Spinal cord (tissue), 10 donors: ENCODE measurements around the gene PPM1L. TPM values are rescaled to one million over a fixed set of nuclear protein-coding genes. Genes with fewer than 3 reads are reported as not detected.
A peak's percentile ranks its signal among the peaks of the same experiment; 100 is the strongest.

Experiments used
- DNase-seq, 6 donors: peaks; one replicate each; pipeline versions ENCODE4 v3.0.0 to v3.0.0-alpha.2; 2013 to 2015; ENCODE audit warnings: low spot score in 6 of 6, low read depth in 4 of 6
- H3K27ac ChIP-seq: one replicate; pipeline ENCODE4 v1.5.1; 2013; ENCODE audit warnings: low read depth, low read length, control low read depth
- H3K27me3 ChIP-seq: one replicate; pipeline ENCODE4 v1.6.1; 2013; ENCODE audit warnings: low read length; ENCODE audit not compliant: control insufficient read depth, insufficient read depth
- H3K36me3 ChIP-seq: one replicate; pipeline ENCODE4 v1.6.1; 2013; ENCODE audit warnings: low read length; ENCODE audit not compliant: control insufficient read depth, insufficient read depth
- H3K4me1 ChIP-seq: one replicate; pipeline ENCODE4 v1.6.1; 2013; ENCODE audit warnings: low read length; ENCODE audit not compliant: control insufficient read depth, insufficient read depth
- H3K4me3 ChIP-seq: one replicate; pipeline ENCODE4 v1.5.1; 2013; ENCODE audit warnings: low read depth, low read length, control low read depth
- H3K9me3 ChIP-seq: one replicate; pipeline ENCODE4 v1.6.1; 2013; ENCODE audit warnings: low read length; ENCODE audit not compliant: control insufficient read depth, insufficient read depth
- WGBS: methylation state at CpG from one replicate; pipeline ENCODE4 v1.1.5; 2013; ENCODE audit warnings: missing lambda C conversion rate; ENCODE audit not compliant: insufficient coverage; 5-methylcytosine and 5-hydroxymethylcytosine counted together
- polyA plus RNA-seq, 2 donors: library from polyadenylated mRNA; unstranded; fragments of 120-200 nt; gene quantifications; one replicate each; pipeline ENCODE4 v1.2.1, GENCODE V29; 2013; ENCODE audit not compliant: insufficient read length in 2 of 2
- total RNA-seq, 2 donors: library from RNA; depleted of rRNA in 1 of 2; stranded (reverse); fragments of 120-200 nt in 1 of 2; fragments of >200 nt in 1 of 2; gene quantifications; one replicate each; pipeline versions ENCODE4 v1.2.3 to v1.2.4, GENCODE V29; 2013 to 2014
- donor health status: healthy.

PPM1L gene
- total and polyA plus RNA-seq, 4 donors = 15.4 to 47.9 (median 24.5) TPM

DNA sequence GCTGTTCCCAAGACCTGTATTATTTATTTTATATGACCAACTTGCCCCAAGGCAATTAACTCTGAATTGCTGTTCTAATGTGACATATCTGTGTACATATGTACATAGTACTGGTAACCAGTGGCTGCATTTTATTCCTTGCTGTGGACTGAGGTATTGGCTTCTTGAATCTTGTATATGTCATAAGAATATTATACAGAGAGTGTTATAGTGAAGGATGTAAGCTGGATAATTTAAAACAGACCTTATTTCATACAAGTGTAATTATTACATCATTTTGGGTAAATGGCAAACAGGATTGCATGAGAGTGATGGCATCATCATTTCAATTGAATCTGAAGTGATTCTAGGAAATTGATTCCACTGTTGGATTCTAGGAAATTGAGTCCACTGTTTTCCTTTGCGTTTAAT lies 316.2 kb downstream of the PPM1L start:
- H3K27ac ChIP-seq = no peak overlapping the region
- H3K4me3 ChIP-seq = no peak overlapping the region
- no CpG with 5 or more reads among the region's 1 CpG for WGBS
- no peaks in the 10 kb centered on the region for H3K9me3 ChIP-seq
- peaks cover 7% of the 10 kb centered on the region for H3K4me1 ChIP-seq
- no peaks in the 10 kb centered on the region for H3K36me3 ChIP-seq
- no peak for DNase-seq
- H3K27me3 ChIP-seq = no peaks in the 10 kb centered on the region

DNA sequence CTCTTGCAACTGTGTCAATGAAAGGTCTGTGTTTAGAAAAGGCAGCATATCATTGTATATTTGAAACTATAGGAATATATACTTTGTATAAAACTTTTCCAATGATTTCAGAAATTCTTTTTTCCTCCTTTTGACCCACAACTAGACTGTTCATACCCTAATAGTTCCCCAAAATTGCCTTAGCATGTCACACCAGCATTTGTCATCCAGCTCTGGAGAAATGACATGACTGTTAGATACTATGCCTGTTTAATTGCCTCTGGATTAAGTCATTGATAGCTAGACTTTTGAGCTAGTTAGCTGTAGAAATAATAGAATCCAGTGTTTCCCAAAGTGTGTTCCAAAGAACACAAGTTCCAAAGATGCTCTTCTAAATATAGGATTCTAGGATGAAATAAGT lies 316.7 kb downstream of the PPM1L start:
- no peaks in the 10 kb centered on the region for H3K36me3 ChIP-seq

DNA sequence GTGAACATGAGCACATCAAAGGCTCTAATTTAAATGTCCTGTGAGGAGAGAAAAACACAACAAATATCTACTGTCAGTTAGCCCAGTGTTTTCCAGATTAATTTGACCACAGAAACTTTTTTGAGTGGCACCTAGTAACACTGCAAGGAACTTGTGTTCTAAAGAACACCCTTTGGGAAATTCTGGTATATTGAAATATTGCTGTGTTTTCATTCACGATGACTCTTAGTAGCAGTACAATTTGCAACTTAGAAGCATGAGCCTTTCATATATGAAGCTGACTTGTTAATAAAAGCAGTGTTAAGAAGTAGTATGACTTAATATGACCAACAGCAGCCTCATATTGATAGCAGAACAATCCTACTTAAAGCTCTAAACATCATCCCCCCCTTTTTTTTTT lies 317.1 kb downstream of the PPM1L start:
- peaks cover 7% of the 10 kb centered on the region for H3K4me1 ChIP-seq
- no CpG with 5 or more reads among the region's 1 CpG for WGBS
- no peak overlapping the region for H3K27ac ChIP-seq
- no peaks in the 10 kb centered on the region for H3K36me3 ChIP-seq
- H3K27me3 ChIP-seq = no peaks in the 10 kb centered on the region
- no peak overlapping the region for H3K4me3 ChIP-seq
- DNase-seq = no peak
- H3K9me3 ChIP-seq = no peaks in the 10 kb centered on the region

More for the DNA sequence above, 316.7 kb downstream of the PPM1L start:
- Histone ChIP-seq H3K27me3 (no peaks in the 10 kb centered on the region), H3K27ac (no peak overlapping the region), H3K9me3 (no peaks in the 10 kb centered on the region), H3K4me1 (peaks cover 7% of the 10 kb centered on the region), H3K4me3 (no peak overlapping the region)
- DNase-seq = no peak

DNA sequence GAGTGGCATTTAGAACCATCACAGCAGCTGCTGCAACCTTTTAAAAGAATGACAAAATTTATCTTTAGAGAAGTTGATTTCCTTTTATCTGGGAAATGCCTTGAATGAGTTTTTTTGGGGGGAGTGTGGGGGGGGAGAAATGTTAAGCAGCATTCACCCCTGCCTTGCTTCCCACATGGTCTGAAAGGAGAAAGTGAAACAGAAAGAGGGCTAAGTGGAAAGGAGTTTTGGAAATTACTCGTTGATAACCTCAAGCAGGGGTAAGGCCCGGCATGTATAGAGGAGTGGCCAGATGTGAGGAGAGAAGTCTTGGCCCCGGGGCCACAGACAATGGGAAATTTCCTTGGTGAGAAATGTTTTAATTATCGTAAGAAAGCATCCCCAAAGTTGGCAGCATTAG lies 325.6 kb downstream of the PPM1L start:
- no peak overlapping the region for H3K27ac ChIP-seq
- peaks cover 8% of the 10 kb centered on the region for H3K36me3 ChIP-seq
- H3K9me3 ChIP-seq = no peaks in the 10 kb centered on the region
- no peak for DNase-seq
- 81% methylated on average over 3 of the region's 4 CpGs for WGBS
- H3K27me3 ChIP-seq = no peaks in the 10 kb centered on the region
- H3K4me1 ChIP-seq = no peaks in the 10 kb centered on the region
- H3K4me3 ChIP-seq = no peak overlapping the region

DNA sequence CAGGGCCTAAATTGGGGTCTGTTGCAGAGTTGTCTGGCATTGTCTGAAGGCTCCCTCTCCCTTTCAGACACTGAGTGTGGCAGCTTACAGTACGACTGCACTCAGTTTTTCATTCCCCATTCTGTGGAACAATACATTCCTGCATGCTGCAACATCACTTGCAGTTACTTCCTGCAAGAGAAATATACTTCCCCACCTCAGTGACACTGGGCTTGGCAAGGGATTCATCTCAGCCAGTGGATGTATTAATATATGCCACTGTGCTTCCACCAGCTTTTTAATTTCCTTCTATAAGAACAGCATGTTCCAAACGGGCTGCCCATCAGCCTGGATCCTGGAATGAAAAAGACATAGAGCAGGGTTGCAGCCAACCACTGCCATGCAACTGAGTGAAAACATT lies 326.0 kb downstream of the PPM1L start:
- Histone ChIP-seq H3K4me1 (no peaks in the 10 kb centered on the region), H3K9me3 (no peaks in the 10 kb centered on the region), H3K27me3 (no peaks in the 10 kb centered on the region), H3K36me3 (peaks cover 8% of the 10 kb centered on the region), H3K4me3 (no peak overlapping the region), H3K27ac (no peak overlapping the region)
- 40% methylated on average over 1 of the region's 2 CpGs for WGBS
- no peak for DNase-seq

DNA sequence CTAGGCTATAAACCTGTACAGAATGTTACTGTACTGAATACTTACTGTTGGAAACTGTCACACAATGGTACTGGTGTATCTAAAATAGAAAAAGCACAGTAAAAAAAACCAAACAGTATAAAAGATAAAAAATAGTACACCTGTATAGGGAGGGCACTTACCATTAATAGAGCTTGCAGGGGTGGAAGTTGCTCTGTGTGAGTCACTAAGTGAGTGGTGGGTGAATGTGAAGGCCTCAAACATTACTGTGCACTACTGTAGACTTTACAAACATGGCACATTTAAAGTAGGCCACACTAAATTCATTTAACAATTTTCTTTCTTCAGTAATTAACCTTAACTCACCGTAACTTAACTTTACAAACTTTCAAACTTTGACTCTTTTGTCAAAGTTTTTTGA lies 327.1 kb downstream of the PPM1L start:
- Histone ChIP-seq H3K27me3 (no peaks in the 10 kb centered on the region), H3K4me3 (no peak overlapping the region), H3K27ac (no peak overlapping the region), H3K36me3 (peaks cover 8% of the 10 kb centered on the region), H3K4me1 (no peaks in the 10 kb centered on the region), H3K9me3 (no peaks in the 10 kb centered on the region)
- no peak for DNase-seq
- no CpG with 5 or more reads among the region's 1 CpG for WGBS

DNA sequence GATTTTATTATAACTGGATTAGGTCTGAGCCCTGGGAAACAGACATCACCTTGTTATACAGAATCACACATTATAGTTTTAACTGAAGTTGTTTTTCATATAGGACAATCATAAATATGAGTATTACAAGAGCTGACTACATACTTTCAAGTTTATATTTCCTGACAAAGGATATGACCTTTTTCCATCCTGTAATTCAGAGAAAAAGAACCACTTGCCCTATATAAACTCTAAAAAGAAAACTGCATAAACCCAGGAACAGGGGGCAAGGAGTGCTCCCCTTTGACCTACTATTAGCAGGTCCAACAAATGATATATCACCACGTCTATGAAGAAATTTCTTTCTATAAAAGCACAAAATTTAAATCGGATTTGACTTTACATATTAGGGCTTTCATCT lies 328.2 kb downstream of the PPM1L start:
- no peaks in the 10 kb centered on the region for H3K4me1 ChIP-seq
- WGBS = no CpG with 5 or more reads among the region's 2 CpGs
- H3K36me3 ChIP-seq = peaks cover 8% of the 10 kb centered on the region
- no peaks in the 10 kb centered on the region for H3K27me3 ChIP-seq
- no peak for DNase-seq
- no peak overlapping the region for H3K4me3 ChIP-seq
- no peak overlapping the region for H3K27ac ChIP-seq
- no peaks in the 10 kb centered on the region for H3K9me3 ChIP-seq

DNA sequence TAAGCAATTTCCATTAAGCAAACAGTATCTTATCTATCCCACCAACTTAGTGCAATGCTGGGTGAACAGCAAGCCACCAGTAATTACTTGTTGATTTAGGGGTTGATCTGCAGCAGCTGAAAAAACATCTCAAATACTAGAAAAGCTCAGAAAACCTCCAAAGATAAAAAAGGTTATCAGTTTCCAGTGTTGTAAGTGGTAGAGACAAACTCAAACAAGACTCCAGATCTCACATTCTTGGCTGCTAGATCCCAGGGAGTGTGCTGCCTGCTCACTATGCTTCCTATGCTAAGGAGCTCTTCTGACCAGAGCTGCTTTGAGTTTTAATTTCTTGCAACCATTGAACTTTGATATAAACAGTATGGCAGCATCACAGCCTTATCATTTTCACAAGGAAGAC lies 337.9 kb downstream of the PPM1L start:
- no peaks in the 10 kb centered on the region for H3K4me1 ChIP-seq
- no peaks in the 10 kb centered on the region for H3K9me3 ChIP-seq
- no peaks in the 10 kb centered on the region for H3K27me3 ChIP-seq
- no peaks in the 10 kb centered on the region for H3K36me3 ChIP-seq
- no peak for DNase-seq
- H3K4me3 ChIP-seq = no peak overlapping the region
- H3K27ac ChIP-seq = no peak overlapping the region

DNA sequence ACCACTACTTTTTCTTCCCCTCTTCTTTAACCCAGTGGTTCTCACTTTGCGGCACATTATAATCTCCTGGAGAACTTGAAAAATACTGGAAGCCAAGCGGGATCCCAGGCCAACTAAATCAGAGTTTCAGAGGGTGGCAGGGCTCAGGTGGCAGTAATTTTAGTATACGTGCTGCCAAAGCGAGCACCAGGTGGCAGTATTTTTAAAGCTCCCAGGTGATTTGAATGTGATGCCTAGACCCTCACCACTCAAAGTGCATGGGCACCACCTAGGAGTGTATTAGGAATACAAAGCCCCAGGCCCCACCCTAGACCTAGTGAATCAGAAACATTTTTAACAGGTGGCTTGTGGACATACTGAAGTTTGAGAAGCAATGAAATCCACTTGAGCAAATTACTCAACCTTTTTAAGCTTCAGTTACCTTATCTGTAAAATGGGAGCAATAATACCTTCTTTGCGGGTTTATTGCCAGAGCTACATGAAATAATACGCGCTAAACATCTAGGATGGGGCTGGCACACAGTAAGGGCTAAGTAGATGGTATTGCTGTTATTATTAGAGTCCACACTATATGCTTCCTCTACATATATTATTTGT lies 340.8 kb downstream of the PPM1L start:
- Histone ChIP-seq H3K4me3 (no peak overlapping the region), H3K27me3 (no peaks in the 10 kb centered on the region), H3K36me3 (peaks cover 4% of the 10 kb centered on the region), H3K9me3 (no peaks in the 10 kb centered on the region), H3K4me1 (no peaks in the 10 kb centered on the region), H3K27ac (no peak overlapping the region)
- DNase-seq = peak in 2 of 6 donors; percentile 5 to 31
- WGBS = 68% methylated on average over 3 of the region's 7 CpGs

DNA sequence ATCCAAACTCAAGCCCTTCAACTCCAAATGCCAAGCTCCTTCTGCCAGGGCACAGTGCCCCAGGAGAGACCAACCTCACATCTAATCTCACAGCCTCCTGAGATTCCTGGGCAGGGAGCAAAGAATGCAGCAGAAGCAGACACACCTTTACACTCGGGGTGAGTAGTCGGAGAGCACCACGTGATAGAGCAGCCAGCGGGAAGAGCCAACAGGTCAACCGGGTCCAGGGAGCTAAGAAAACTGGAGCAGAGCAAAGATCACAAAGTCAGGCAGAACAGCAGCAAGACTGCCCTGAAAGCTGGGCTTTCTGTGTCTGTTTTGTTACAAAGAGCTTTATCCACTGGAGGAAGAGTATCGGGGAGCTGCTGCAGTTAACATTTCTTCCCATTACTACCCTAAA lies 345.0 kb downstream of the PPM1L start:
- Histone ChIP-seq H3K27me3 (no peaks in the 10 kb centered on the region), H3K27ac (no peak overlapping the region), H3K4me3 (no peak overlapping the region), H3K36me3 (peaks cover 10% of the 10 kb centered on the region), H3K4me1 (peaks cover 5% of the 10 kb centered on the region), H3K9me3 (no peaks in the 10 kb centered on the region)
- WGBS = 92% methylated on average over 5 of the region's 6 CpGs
- DNase-seq = no peak
